Measurements from ENCODE around the gene FRMD5.
"Not testable (repeated sequence)": the region's sequence is repeated elsewhere in the genome, so short reads cannot be mapped to it uniquely, and the experiment has no call there.

The FRMD5 gene

GRCh38 chr15:44195151-44195740, at the start of gene FRMD5:
Gene FRMD5 (minus strand): TSS chr15:44195271.
- DNase-seq, result peak; percentile 88

- DNase-seq, result no peak
Measured at GRCh38 chr15:44243829-44244228, 48.8 kb upstream of the FRMD5 start.

GRCh38 chr15:44243141-44243540, 48.1 kb upstream of the FRMD5 start:
- no peak for DNase-seq

GRCh38 chr15:44231842-44232241, 36.8 kb upstream of the FRMD5 start:
- DNase-seq, result no peak

- DNase-seq, result not testable (repeated sequence)
Measured at GRCh38 chr15:44229301-44229700, 34.2 kb upstream of the FRMD5 start.

- no peak for DNase-seq
Measured at GRCh38 chr15:44227584-44227983, 32.5 kb upstream of the FRMD5 start.

GRCh38 chr15:44227001-44227400, 31.9 kb upstream of the FRMD5 start:
- DNase-seq, result not testable (repeated sequence)

DNA sequence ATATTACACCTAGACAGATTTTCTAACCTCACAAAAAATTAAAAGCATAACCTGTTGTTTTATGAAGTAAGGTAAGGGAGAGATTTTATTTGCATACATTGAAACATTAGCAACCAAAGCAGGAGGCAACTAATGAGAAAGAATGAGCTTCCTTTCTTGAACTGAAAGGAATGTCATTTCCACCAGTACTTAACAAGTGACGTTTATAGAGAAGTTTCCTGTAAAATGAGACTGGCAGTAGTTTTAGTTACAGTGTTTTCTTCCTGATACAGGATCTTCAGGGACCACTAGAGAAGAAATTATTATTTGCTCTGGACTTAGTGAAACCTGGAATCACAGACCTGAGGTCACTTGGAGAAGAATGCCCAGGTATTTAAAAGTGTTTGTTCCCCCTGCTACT, 27.4 kb upstream of the FRMD5 start:
- no peak for DNase-seq

GRCh38 chr15:44219073-44219472, 24.0 kb upstream of the FRMD5 start:
- DNase-seq, result no peak

DNA sequence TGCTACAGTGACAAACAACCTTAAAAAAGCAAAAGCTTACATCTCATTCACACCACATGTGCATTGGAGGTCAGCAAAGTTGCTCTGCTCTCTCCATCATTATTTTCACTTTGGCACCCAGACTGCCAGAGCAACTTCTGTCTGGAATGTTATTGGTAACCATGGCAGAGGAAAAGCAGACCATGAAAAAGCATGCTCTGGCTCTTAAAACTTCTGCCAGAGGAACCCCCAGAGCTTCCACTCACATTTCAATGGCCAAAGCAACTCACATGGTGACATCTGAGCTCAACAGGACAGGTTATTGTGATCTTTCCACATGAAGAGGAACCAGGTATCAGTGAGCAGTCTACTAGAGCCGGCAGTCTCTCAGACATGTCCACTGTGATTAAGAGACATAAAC, 21.9 kb upstream of the FRMD5 start:
- no peak for DNase-seq

GRCh38 chr15:44215594-44215993, 20.5 kb upstream of the FRMD5 start:
- no peak for DNase-seq

DNA sequence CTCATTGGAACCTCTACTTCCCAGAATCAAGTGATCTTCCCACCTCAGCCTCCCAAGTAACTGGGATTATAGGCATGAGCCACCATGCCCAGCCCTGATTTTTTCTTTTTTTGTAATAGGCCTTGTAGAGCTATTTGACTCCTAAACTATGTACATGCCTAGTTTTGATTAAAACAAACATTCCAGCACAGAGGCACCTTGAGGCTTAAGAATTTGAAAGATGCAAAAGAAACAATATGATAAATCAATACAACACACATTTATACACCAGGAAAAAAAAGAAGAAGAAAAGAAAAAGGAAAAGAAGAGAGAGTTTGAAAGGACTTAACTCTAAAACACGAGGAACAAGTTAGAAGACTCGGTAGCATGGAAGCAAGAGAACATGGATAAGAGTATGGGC, 13.9 kb upstream of the FRMD5 start:
- no peak for DNase-seq

DNA sequence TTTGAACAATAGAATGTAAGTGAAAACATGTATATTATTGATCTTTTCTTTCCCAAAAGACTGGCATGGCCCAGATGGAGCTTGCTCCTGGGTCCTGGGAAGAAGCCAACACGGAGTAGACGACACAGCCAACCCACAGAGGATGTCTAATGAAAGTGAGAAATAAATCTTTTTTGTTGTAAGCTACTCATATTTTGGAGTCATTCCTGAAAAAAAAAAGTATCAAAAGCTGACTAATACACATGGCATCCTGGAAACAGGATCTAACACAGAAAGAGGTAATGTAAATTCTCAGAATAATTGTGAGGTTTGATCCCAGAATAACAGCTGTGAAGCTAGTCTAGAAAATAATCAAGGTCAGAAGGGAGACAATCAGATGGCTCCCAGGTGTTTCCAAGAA, 12.6 kb upstream of the FRMD5 start:
- DNase-seq, result no peak

DNA sequence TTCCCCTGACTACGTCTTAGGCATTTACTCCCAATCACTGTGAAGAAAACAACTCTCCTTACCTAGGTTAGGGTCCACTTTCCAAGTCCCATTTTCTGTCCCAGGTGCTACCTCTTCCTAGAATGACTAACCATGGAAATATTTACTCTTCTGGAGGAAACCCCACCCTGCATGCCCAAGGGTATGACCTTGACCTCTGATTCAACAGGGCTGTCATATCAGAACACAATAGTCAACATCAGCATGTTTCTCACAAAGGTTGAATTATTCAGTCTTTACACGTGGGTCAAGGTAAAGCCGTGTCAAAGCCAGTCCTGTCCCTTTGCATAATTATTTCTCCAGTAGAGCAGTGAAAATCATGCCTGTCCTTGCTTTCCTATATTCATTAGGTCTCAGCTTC, 4.3 kb upstream of the FRMD5 start:
- no peak for DNase-seq

DNA sequence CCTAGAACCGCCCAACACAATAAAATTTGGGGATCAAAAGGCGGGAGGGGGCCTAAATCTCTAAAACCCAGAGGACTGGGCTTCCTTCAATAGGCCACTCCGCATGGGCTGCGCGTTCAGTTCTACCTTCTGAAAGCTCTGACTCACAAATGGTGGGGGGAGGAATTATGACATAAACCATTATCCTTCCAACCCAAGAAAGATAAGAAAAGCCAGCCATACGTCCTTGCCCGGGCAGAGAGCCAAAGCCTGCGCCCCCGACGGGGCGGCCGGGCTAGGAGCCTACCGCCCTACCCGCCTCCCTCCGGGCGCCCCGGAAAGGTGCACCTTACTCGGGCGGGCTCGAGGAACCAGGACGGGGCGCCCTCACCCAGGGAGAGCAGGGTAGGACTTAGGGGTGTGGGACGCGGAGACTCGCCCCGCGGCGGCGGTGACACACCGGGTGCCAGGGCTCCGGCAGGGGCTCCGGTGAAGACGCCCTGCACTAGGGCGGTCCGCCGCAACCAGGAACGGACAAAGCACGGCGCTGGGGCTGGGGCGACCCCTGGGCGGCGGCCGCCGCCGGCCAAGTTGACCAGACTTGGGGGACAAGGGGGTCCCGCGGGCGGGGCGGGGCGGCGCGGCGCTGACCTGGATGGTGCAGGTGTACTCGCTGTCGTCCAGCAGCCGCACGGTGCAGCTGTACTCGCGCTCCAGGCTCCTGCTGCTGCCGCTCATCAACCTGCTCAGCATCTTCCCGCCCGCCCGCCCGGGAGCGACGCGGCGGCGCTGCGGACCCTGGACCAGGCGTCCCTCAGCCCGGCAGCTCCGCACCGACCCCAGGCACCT, 534 bp downstream of the FRMD5 start:
- no peak for DNase-seq

- DNase-seq, result no peak
Measured at GRCh38 chr15:44193651-44194322, 1.3 kb downstream of the FRMD5 start.

DNA sequence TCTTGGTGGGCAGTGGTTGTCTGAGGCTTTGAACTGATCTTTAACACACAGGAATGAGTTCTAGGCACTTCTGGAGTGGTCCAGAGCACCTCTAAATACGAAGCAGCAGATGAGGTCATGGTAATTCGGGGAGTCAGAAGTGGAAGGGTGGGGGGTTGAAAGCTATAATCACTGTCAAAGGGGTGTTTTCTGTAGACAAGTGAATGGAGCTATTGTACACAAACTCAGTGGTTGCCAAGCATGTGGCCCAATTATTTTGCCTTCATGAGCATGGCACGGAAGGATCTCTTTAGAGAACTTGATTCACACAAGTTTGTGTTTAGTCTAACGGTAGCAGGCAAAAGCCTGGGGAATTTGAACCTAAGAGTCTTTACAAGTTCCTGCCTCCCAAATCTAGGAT, 6.3 kb downstream of the FRMD5 start:
- DNase-seq, result no peak

DNA sequence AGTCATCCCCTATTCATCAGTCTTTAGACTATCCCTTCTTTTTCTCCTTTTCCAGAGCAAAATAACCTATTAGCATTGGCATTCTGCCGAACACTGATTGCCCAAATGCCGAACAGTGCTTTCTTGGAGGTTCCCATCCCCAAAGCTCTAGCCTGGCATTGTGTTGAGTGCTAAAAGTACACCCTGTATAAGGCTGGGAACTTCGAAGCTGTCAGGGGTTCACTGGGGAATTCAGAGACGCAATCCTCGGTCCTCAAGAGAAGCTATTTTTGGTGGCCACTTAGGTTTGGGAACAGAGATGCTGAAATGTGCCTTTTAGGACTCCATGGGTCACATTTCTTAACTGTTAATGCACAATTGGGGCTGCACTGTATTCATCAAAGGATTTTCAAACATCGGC, 8.4 kb downstream of the FRMD5 start:
- DNase-seq, result no peak

DNA sequence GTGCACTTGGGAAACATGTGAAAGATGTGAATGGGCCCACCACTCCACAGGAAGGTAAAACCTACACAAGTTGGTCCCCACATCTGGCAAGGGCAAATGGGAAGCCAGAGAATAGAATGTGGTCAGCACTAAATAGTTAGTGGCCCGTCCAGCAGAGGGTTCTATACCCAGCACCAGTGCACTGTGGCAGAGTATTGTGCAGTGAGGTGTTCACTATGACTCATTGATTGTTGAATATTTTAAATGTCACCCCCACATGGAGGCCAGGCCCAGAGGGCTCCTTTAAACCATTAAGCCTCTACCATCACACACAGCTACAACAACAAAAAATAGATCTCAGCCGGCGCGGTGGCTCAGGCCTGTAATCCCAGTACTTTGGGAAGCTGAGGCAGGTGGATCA, 11.7 kb downstream of the FRMD5 start:
- DNase-seq, result no peak

DNA sequence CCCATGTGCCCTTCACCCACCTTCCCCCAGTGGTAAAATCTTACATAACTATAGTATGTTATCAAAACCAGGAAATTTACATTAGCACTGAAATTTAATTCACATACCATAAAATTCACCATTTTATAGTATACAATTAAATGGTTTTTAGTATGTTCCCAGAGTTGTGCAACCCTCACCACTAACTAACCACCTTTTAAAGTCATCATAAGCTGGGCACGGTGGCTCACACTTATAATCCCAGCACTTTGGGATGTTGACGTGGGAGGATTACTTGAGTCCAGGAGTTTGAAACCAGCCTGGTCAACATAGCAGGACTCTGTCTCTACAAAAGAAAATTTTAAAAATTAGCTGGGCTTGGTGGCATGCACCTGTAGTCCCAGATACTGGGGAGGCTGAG, 13.7 kb downstream of the FRMD5 start:
- no peak for DNase-seq

GRCh38 chr15:44177139-44177538, 17.9 kb downstream of the FRMD5 start:
- DNase-seq, result no peak

DNA sequence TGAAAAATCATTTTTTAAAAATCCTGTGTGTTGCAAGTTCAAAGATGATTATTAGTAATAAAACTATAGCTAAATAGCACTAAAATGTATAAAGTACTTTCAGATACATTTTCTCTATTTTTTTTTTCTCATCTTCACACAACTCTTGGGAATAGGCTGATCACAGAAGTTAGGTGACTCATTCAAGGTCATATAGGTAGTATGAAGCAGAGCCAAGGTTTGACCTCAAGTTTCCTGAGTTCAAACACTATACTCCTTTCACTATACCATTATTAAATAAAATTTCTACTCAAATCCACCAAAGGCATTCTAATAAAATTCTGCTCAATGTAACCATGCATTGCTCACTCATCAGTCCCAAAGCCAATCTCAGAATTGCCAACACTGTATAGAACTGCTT, 21.3 kb downstream of the FRMD5 start:
- no peak for DNase-seq

DNA sequence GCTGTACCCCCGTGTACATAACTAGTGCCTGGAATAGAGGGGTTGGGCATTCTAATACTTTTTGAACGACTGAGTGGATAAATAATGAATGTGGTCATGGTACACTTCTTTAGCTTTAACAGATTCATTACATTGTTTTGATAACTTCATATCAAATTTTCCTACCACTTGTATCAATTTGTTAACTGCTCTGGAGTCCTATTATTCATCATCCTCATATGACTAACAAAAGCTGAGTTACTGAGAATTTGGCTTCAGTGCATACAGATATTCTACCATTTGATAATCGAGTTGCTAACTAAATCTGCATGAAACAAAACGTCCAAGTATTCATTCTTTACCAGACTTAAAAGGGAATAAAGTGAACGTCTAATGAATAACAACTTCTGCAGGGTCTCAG, 31.7 kb downstream of the FRMD5 start:
- DNase-seq, result no peak

GRCh38 chr15:44160796-44161195, 34.3 kb downstream of the FRMD5 start:
- no peak for DNase-seq

Data from NCI-H1417 treated with DMSO at 0.1 percent for 48 hours (cell line).